ENCODE data around the gene COX7A2L.

- TF ChIP-seq CTCF (IDR thresholded peaks at IDR 0.05; ENCODE audit: insufficient read depth, low read length, poor library complexity, severe bottlenecking): no peak
- no peak for TF ChIP-seq EZH2phosphoT487 (conservative IDR thresholded peaks at IDR 0.05; ENCODE audit: low read length)
Observed at GRCh38 chr2:42336361-42336965, 24.6 kb downstream of the COX7A2L start.

Data from SU-DHL-6 (cell line).